ENCODE measurements around the gene SLC4A5.
"Not testable (repeated sequence)": the region's sequence is repeated elsewhere in the genome, so short reads cannot be mapped to it uniquely, and the experiment has no call there.

GRCh38 chr2:74215771-74216170 is 127.4 kb downstream of the SLC4A5 start:
- TF ChIP-seq CTCF (conservative IDR thresholded peaks at IDR 0.05); EZH2 (IDR thresholded peaks at IDR 0.05; ENCODE audit: low read depth): not testable (repeated sequence)
